Activated T-helper 17 cell treated with anti-CD3 and anti-CD28 coated beads, Interleukin-2, amount 50 U/mL, for 72 hours (primary cell): ENCODE results near the gene TP53TG3. TPM values are rescaled to one million over a fixed set of nuclear protein-coding genes. Genes with fewer than 3 reads are reported as not detected.
"Not testable (repeated sequence)": the region's sequence is repeated elsewhere in the genome, so short reads cannot be mapped to it uniquely, and the experiment has no call there.

Experiments
- ATAC-seq: fragments of 150-1000 bp; cut with Tn5 transposase; replicated peaks from 2 replicates; pipeline ENCODE4 v1.10.0; 2021; ENCODE audit warnings: mild to moderate bottlenecking, moderate library complexity
- H3K27ac Mint-ChIP-seq: one replicate; pipeline ENCODE4 v1.8.0; 2022; ENCODE audit warnings: mixed read lengths
- H3K27me3 Mint-ChIP-seq: one replicate; pipeline ENCODE4 v1.8.0; 2022; ENCODE audit warnings: mixed read lengths
- H3K36me3 Mint-ChIP-seq: one replicate; pipeline ENCODE4 v1.8.0; 2022; ENCODE audit warnings: low read depth, mild to moderate bottlenecking, mixed read lengths
- H3K4me1 Mint-ChIP-seq: one replicate; pipeline ENCODE4 v1.8.0; 2022; ENCODE audit warnings: mixed read lengths
- H3K4me3 Mint-ChIP-seq: one replicate; pipeline ENCODE4 v1.8.0; 2022; ENCODE audit warnings: mild to moderate bottlenecking, mixed read lengths
- H3K9me3 Mint-ChIP-seq: one replicate; pipeline ENCODE4 v1.8.0; 2022; ENCODE audit warnings: mixed read lengths
- total RNA-seq, 2 donors: library from RNA; stranded (reverse); gene quantifications; one replicate each; pipeline ENCODE4 v1.2.3, GENCODE V29; 2022

Gene TP53TG3
- not detected for total RNA-seq

DNA sequence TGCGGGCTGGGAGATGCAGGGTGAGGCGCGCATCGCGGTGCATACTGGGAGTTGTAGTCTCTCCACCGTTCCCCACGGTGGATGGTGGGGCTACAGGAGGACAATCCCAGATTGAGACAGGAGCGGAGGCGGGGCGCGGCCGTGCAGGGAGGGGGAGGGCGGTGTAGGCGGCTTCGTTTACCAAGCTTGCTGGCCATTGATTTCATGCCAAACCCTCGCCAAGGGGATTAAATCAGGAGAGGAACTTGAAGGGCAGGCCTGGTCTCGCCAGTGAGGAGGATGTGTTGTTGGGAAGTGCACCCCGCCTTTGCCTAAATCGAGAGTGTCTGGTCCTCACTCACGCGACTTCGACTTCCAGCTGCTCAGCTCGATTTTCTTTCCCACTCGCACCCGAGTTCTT is at the start of gene TP53TG3:
Gene TP53TG3 (minus strand): TSS at position 101 of the 400 bp plus-strand sequence. CDS start 68 bp downstream, at position 33.
- H3K9me3 Mint-ChIP-seq, ATAC-seq, H3K27ac Mint-ChIP-seq, H3K27me3 Mint-ChIP-seq, H3K4me3 Mint-ChIP-seq, H3K4me1 Mint-ChIP-seq, H3K36me3 Mint-ChIP-seq: not testable (repeated sequence)

- not testable (repeated sequence) for H3K4me3 Mint-ChIP-seq, H3K27me3 Mint-ChIP-seq, H3K36me3 Mint-ChIP-seq, H3K9me3 Mint-ChIP-seq, H3K27ac Mint-ChIP-seq, H3K4me1 Mint-ChIP-seq, ATAC-seq
These were observed 25.1 kb downstream of the TP53TG3 start for GRCh38 chr16:32650876-32651275.

DNA sequence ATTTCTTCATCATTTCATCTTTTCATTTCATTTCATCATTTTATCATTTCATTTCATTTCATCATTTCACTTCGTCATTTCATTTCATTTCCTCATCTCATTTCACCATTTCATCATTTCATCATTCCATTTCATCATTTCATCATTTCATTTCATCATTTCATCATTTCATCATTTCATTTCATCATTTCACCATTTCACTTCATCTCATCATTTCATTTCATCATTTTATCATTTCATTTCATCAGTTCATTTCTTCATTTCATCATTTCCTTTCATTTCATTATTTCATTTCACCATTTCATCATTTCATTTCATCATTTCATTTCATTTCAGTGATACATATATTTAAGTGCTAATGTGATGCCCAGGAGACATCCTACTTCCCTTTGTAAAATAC is 28.4 kb downstream of the TP53TG3 start:
- H3K4me3 Mint-ChIP-seq, H3K27ac Mint-ChIP-seq, H3K36me3 Mint-ChIP-seq, H3K27me3 Mint-ChIP-seq, ATAC-seq, H3K4me1 Mint-ChIP-seq, H3K9me3 Mint-ChIP-seq: not testable (repeated sequence)

- H3K4me3 Mint-ChIP-seq, H3K4me1 Mint-ChIP-seq, H3K27me3 Mint-ChIP-seq, H3K36me3 Mint-ChIP-seq, H3K9me3 Mint-ChIP-seq, ATAC-seq, H3K27ac Mint-ChIP-seq: not testable (repeated sequence)
These were observed 29.2 kb downstream of the TP53TG3 start for GRCh38 chr16:32646780-32647179.

GRCh38 chr16:32646177-32646576 is 29.8 kb downstream of the TP53TG3 start:
- not testable (repeated sequence) for H3K4me3 Mint-ChIP-seq, H3K36me3 Mint-ChIP-seq, H3K27ac Mint-ChIP-seq, H3K9me3 Mint-ChIP-seq, ATAC-seq, H3K4me1 Mint-ChIP-seq, H3K27me3 Mint-ChIP-seq

- not testable (repeated sequence) for H3K4me3 Mint-ChIP-seq, H3K36me3 Mint-ChIP-seq, H3K4me1 Mint-ChIP-seq, H3K27ac Mint-ChIP-seq, H3K27me3 Mint-ChIP-seq, ATAC-seq, H3K9me3 Mint-ChIP-seq
These were observed 30.6 kb downstream of the TP53TG3 start for GRCh38 chr16:32645278-32645908.

GRCh38 chr16:32644715-32645114 is 31.2 kb downstream of the TP53TG3 start:
- H3K36me3 Mint-ChIP-seq, H3K4me3 Mint-ChIP-seq, H3K27ac Mint-ChIP-seq, H3K27me3 Mint-ChIP-seq, H3K4me1 Mint-ChIP-seq, ATAC-seq, H3K9me3 Mint-ChIP-seq: not testable (repeated sequence)

DNA sequence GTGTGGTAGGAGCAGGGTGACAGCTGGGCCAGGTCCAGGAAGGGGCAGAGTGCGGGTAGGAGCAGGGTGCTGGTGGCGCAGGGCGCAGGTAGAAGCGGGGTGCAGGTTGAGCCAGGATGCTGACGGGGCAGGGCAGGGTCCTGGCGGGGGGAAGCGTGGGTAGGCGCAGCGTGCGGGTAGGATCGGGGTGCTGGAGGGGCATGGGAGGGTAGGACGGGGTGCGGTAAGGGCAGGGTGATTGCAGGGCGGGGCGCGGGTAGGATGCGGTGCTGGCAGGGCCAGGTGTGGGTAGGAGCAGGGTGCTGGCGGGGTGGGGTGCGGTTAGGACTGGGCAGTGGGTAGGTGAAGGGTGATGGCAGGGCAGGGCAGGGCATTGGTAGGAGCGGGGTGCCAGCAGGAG is 38.4 kb downstream of the TP53TG3 start:
- H3K27me3 Mint-ChIP-seq, H3K27ac Mint-ChIP-seq, H3K36me3 Mint-ChIP-seq, H3K9me3 Mint-ChIP-seq, ATAC-seq, H3K4me3 Mint-ChIP-seq, H3K4me1 Mint-ChIP-seq: not testable (repeated sequence)

- not testable (repeated sequence) for H3K4me3 Mint-ChIP-seq, H3K27ac Mint-ChIP-seq, ATAC-seq, H3K36me3 Mint-ChIP-seq, H3K27me3 Mint-ChIP-seq, H3K9me3 Mint-ChIP-seq, H3K4me1 Mint-ChIP-seq
These were observed 43.9 kb downstream of the TP53TG3 start for GRCh38 chr16:32632096-32632495.
